Gastroesophageal sphincter (tissue), 4 donors: Measurements from ENCODE around the gene VPS13D. TPM values are rescaled to one million over a fixed set of nuclear protein-coding genes. Genes with fewer than 3 reads are reported as not detected.

Source experiments
- ATAC-seq: fragments of 150-250 bp; one replicate; pipeline ENCODE4 v1.9.1; 2016; ENCODE audit warnings: mild to moderate bottlenecking, moderate library complexity
- H3K27ac ChIP-seq, 4 donors: fragments of 200-600 bp; sonication (generic) in 3 of 4; 1 replicate in 3 of 4; 2 replicates in 1 of 4; pipeline ENCODE4 v1.5.1; 2016 to 2019
- H3K27me3 ChIP-seq: fragments of 200-600 bp; sonication (generic); one replicate; pipeline ENCODE4 v1.5.1; 2019
- H3K36me3 ChIP-seq, 2 donors: fragments of 200-600 bp; sonication (generic); one replicate each; pipeline ENCODE4 v1.5.1; 2019; ENCODE audit warnings: control low read depth in 1 of 2
- H3K4me1 ChIP-seq, 3 donors: fragments of 200-600 bp; sonication (generic); 1 replicate in 2 of 3; 2 replicates in 1 of 3; pipeline ENCODE4 v1.5.1; 2016 to 2019; ENCODE audit warnings: control low read depth in 2 of 3
- H3K4me3 ChIP-seq, 2 donors: fragments of 200-600 bp; sonication (generic); one replicate each; pipeline ENCODE4 v1.5.1; 2019; ENCODE audit warnings: mild to moderate bottlenecking in 1 of 2, moderate library complexity in 1 of 2
- H3K9me3 ChIP-seq, 3 donors: fragments of 200-600 bp; sonication (generic); one replicate each; pipeline ENCODE4 v1.5.1; 2017 to 2019; ENCODE audit warnings: control low read depth in 2 of 3
- EP300 ChIP-seq: sonication (generic); formaldehyde crosslinking; IDR thresholded peaks from one replicate; pipeline ENCODE4 v1.6.1; 2017; ENCODE audit warnings: antibody characterized with exemption, mild to moderate bottlenecking
- POLR2A ChIP-seq, 2 donors: fragments of 450-650 bp; IDR thresholded peaks; one replicate each; pipeline ENCODE4 v1.6.1; 2017; ENCODE audit warnings: antibody characterized with exemption in 2 of 2, mild to moderate bottlenecking in 2 of 2, moderate library complexity in 1 of 2
- POLR2AphosphoS5 ChIP-seq: sonication (generic); formaldehyde crosslinking; IDR thresholded peaks from one replicate; pipeline ENCODE4 v1.6.1; 2017; ENCODE audit warnings: antibody characterized with exemption
- WGBS, 2 donors: methylation state at CpG; one replicate each; pipeline ENCODE4 v1.1.5; 2018; ENCODE audit warnings: low coverage in 1 of 2; 5-methylcytosine and 5-hydroxymethylcytosine counted together
- total RNA-seq, 4 donors: library from RNA; depleted of rRNA; stranded (reverse); fragments of >200 nt; gene quantifications; one replicate each; pipeline ENCODE4 v1.1.0, GENCODE V29; 2016
- TF ChIP-seq, protein P1 (sequence below), 4 experiments: fragments of 200-600 bp in 2 of 4; fragments of 450-650 bp in 2 of 4; sonication (generic) in 1 of 4; IDR thresholded peaks; one replicate each; pipeline ENCODE4 v1.5.1; 2017 to 2019; ENCODE audit warnings: antibody characterized with exemption in 4 of 4, mild to moderate bottlenecking in 2 of 4, moderate library complexity in 2 of 4

VPS13D gene
- total RNA-seq, 4 donors from 2014 or later, result 62.3 to 95.5 (median 81.5) TPM

DNA sequence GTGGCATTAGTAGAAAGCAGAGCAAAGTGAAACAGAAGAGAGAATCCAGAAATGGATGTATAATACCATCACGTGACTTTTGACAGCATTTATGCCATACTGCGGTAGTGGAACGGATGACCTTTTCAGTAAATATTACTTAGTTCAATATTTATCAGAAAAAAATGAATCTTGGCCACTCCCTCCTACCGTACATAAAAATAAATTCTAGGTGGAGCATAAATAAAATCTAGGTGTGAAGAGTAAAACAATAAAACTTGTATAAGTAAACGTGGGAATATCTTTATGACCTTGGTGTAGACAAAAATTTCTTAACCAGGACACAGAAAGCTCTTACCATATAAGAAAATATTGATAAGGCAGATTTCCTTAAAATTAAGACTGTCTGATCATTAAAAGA is 182.6 kb downstream of the VPS13D start:
- no peaks in the 10 kb centered on the region for H3K9me3 ChIP-seq
- no peak overlapping the region for H3K4me3 ChIP-seq
- peaks cover 5 to 28% (median 16%) of the 10 kb centered on the region in 3 donors for H3K4me1 ChIP-seq
- ATAC-seq, result no peak
- no peaks in the 10 kb centered on the region for H3K27me3 ChIP-seq
- no peak overlapping the region for H3K27ac ChIP-seq
- TF ChIP-seq EP300 (no peak), POLR2AphosphoS5 (no peak), POLR2A (IDR thresholded peaks at IDR 0.05) (no peak)
- TF ChIP-seq, protein P1, sequence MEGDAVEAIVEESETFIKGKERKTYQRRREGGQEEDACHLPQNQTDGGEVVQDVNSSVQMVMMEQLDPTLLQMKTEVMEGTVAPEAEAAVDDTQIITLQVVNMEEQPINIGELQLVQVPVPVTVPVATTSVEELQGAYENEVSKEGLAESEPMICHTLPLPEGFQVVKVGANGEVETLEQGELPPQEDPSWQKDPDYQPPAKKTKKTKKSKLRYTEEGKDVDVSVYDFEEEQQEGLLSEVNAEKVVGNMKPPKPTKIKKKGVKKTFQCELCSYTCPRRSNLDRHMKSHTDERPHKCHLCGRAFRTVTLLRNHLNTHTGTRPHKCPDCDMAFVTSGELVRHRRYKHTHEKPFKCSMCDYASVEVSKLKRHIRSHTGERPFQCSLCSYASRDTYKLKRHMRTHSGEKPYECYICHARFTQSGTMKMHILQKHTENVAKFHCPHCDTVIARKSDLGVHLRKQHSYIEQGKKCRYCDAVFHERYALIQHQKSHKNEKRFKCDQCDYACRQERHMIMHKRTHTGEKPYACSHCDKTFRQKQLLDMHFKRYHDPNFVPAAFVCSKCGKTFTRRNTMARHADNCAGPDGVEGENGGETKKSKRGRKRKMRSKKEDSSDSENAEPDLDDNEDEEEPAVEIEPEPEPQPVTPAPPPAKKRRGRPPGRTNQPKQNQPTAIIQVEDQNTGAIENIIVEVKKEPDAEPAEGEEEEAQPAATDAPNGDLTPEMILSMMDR (IDR thresholded peaks at IDR 0.05), result no peak
- 96 to 97% methylated on average over 5 of the region's 5 CpGs for WGBS, 2 donors
- peaks cover 0 to 28% of the 10 kb centered on the region in 2 donors for H3K36me3 ChIP-seq

DNA sequence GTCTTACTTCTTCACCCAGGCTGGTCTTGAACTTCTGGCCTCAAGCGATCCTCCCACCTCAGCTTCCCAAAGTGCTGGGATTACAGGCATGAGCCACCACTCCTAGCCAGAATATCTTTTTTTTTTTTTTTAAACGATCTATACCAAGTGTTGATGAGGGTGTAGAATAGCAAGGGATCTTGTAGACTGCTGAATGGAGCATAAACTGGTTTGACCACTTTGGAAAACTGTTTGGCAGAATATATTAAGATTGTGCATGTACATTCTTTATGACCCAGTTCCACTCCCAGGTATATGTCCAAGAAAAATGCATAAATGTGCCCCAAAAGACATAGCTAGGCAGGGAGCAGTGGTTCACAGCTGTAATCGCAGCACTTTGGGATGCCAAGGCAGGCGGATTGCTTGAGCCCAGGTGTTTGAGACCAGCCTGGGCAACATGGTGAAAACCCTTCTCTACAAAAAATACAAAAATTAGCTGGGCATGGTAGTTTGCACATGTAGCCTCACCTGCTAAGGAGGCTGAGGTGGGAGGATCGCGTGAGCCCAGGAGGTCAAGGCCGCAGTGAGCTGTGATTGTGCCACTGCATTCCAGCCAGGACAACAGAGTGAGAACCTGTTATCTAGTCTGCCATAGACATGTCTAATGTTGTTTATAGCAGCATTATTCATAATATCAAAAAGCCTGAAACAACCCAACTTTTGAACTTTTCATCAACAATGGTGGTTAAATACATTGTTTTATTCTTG is 184.0 kb downstream of the VPS13D start:
- no peaks in the 10 kb centered on the region for H3K27me3 ChIP-seq
- no peak overlapping the region for H3K27ac ChIP-seq
- no peak for ATAC-seq
- peaks cover 0 to 42% of the 10 kb centered on the region in 2 donors for H3K36me3 ChIP-seq
- TF ChIP-seq EP300, result no peak
- TF ChIP-seq, protein P1 (IDR thresholded peaks at IDR 0.05), result no peak
- TF ChIP-seq POLR2A (IDR thresholded peaks at IDR 0.05), result no peak
- 96 to 97% methylated on average over 4 to 5 of the region's 7 CpGs for WGBS, 2 donors
- no peak overlapping the region for H3K4me3 ChIP-seq
- H3K9me3 ChIP-seq, result no peaks in the 10 kb centered on the region
- peaks cover 0 to 15% (median 8%) of the 10 kb centered on the region in 3 donors for H3K4me1 ChIP-seq

DNA sequence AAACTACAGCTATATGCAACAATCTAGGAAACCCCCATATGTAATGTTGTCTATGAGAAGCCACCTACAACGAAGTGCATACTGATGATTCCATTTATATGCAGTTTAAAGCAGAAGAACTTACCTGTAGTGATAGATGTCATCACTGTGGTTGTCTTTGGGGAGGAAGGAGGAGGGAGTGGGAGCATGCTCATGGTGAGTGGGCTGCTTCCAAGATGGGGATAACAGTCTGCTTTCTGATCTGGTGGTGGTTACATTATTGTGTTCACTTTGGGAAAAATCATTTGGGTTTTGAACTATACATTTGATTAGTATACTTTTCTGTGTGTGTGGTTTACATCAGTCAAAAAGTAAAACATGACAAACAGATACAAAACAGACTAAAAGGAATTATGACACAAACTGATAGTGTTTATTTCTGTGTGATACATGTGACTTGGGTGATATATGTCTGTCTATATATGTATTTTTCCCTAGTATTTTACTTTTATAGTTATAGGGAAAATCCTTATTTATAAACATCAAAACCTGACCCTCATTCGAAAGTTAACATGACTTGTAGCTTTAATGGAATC is 184.7 kb downstream of the VPS13D start:
- ATAC-seq, result no peak

GRCh38 chr1:12415038-12415466 is 185.2 kb downstream of the VPS13D start:
- WGBS, 2 donors, result 54 to 66% methylated on average over 5 of the region's 5 CpGs
- Histone ChIP-seq H3K36me3 (peaks cover 0 to 43% of the 10 kb centered on the region in 2 donors), H3K4me3 (no peak overlapping the region)

More for the DNA sequence above, 184.7 kb downstream of the VPS13D start:
- no peaks in the 10 kb centered on the region for H3K27me3 ChIP-seq
- peaks cover 0 to 43% of the 10 kb centered on the region in 2 donors for H3K36me3 ChIP-seq
- H3K27ac ChIP-seq, result no peak overlapping the region
- no peaks in the 10 kb centered on the region for H3K9me3 ChIP-seq
- peaks cover 0 to 8% (median 5%) of the 10 kb centered on the region in 3 donors for H3K4me1 ChIP-seq
- 76 to 87% methylated on average over 2 of the region's 2 CpGs for WGBS, 2 donors
- TF ChIP-seq EP300 (no peak), POLR2AphosphoS5 (no peak), POLR2A (IDR thresholded peaks at IDR 0.05) (no peak)
- TF ChIP-seq, protein P1 (IDR thresholded peaks at IDR 0.05), result no peak
- no peak overlapping the region for H3K4me3 ChIP-seq

More at GRCh38 chr1:12415038-12415466, 185.2 kb downstream of the VPS13D start:
- Histone ChIP-seq H3K9me3 (no peaks in the 10 kb centered on the region), H3K27me3 (no peaks in the 10 kb centered on the region), H3K4me1 (peaks cover 0 to 2% (median 1%) of the 10 kb centered on the region in 3 donors), H3K27ac (no peak overlapping the region)
- TF ChIP-seq, protein P1 (IDR thresholded peaks at IDR 0.05), result no peak
- TF ChIP-seq POLR2AphosphoS5 (no peak), EP300 (no peak), POLR2A (IDR thresholded peaks at IDR 0.05) (no peak)
- ATAC-seq, result no peak
